ENCODE measurements around the gene LEFTY2.

GRCh38 chr1:225943582-225943981 is 2.6 kb upstream of the LEFTY2 start:
- no peak for TF ChIP-seq POLR2AphosphoS5 (IDR thresholded peaks at IDR 0.05)
- TF ChIP-seq CTCF (IDR thresholded peaks at IDR 0.05), result no peak
- no peak for TF ChIP-seq EP300 (IDR thresholded peaks at IDR 0.05; ENCODE audit: low read depth)
